ENCODE data around the gene CDC25C. TPM values are rescaled to one million over a fixed set of nuclear protein-coding genes. Genes with fewer than 3 reads are reported as not detected.

The CDC25C gene
- polyA plus RNA-seq, 2 of the 4 experiments (the other 2 are of a cell fraction): 12.6 to 19.3 TPM

DNA sequence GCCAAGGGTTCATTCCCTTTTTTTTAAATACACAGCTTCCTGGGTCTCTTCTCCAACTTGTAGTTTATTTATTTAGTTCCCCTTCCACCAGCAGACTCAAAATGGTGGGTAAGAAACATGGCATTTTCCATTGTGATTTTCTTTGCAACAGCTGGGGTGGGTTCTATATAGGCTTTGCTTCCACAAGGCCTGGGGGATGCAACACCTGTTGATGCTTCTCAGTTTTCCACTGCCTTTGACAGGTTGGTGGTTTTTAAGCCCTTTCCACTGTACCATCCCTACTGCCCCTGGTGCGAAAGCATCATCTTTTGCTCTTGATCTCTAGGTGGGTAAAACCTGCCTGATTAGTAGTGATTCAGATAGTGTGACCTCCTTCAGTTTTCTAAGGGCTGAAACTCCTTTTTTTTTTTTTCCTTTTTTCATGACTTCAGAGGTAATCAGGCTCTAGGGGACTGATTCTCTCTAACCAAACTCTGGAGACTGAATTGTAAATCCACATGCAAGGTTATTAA, 29.4 kb upstream of the CDC25C start (continued):
- TF ChIP-seq, protein P1, sequence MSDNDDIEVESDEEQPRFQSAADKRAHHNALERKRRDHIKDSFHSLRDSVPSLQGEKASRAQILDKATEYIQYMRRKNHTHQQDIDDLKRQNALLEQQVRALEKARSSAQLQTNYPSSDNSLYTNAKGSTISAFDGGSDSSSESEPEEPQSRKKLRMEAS (IDR thresholded peaks at IDR 0.05): no peak
- TF ChIP-seq CBX8 (IDR thresholded peaks at IDR 0.05) (no peak), HOXA7 (CRISPR knock-in tag; IDR thresholded peaks at IDR 0.05) (no peak), MYC (IDR thresholded peaks at IDR 0.05; ENCODE audit: borderline replicate concordance, low read length) (no peak), CBX2 (IDR thresholded peaks at IDR 0.05; ENCODE audit: borderline replicate concordance, low read depth) (no peak)

DNA sequence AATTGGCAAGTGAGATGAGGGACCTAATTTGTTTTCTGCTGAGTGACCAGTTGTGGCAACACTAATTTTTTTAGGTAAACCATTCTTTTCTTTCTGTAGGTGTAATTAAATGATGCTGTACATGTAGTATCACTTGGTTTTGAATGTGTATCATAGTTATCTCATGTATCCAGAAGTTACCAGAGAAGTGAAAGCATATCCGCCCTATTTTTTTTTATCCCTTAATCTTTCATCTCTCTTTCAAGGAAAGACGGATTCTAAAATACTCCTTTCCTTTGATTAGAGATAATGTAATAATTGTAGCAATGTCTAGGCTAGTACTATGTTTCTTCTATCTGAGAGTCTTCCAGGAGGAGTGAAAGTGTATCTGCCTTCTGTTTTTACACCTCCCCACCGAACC, 28.0 kb upstream of the CDC25C start:
- CTCF ChIA-PET: no interaction called here
- 83% methylated on average over 3 of the region's 3 CpGs for WGBS (ENCODE audit: missing lambda C conversion rate)
- no peak for ATAC-seq

DNA sequence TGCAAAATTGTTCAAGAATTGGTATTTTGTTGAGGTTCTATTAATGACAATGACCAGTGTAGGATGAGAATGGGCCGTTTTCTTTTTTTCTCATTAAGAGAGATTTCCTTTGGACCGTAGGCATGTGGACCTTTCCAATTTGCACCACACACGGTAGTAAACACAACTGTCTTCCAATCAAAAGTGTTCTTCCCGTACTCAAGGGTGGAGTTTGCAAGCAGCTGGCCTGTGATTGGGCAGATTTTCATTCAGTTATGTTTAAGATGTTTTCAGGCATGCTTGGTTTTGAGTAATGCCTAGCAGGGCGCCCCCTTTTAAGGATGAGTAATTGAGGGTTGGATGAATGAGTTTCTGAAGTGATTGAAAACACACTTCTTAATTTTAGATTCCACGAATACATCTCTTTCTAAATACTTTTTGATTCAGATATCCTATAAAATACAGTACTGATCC, 23.3 kb upstream of the CDC25C start:
- Histone ChIP-seq H3K4me3 (peak overlapping the region; percentile 99; the same call in 2 of the 3 replicates), H3K4me1 (peaks cover 19% of the 10 kb centered on the region), H3K27ac (no peak overlapping the region), H3K4me2 (peak overlapping the region; percentile 96), H3K9me3 (peaks cover 9% of the 10 kb centered on the region; the same call in 2 of the 3 replicates)
- ATAC-seq: peak in 1 of 2 experiments; percentile 72; a peak in 3 of 6 replicates
- DNase-seq (ENCODE audit: low read depth in 1 of 2, low spot score in 1 of 2): peak; percentile 76 to 86
- FAIRE-seq: peak; percentile 88
- CTCF ChIA-PET: interaction anchor here (0.6 to 6.2 kb wide), 7 partner anchors 12 to 538 kb away, joined by 3 to 197 read pairs (median 5); partner anchors contain the start of genes CDC25C and FAM53C
- 14% methylated on average over 6 of the region's 6 CpGs for whole genome bisulfite sequencing (ENCODE audit: missing lambda C conversion rate)
- TF ChIP-seq, protein P2, sequence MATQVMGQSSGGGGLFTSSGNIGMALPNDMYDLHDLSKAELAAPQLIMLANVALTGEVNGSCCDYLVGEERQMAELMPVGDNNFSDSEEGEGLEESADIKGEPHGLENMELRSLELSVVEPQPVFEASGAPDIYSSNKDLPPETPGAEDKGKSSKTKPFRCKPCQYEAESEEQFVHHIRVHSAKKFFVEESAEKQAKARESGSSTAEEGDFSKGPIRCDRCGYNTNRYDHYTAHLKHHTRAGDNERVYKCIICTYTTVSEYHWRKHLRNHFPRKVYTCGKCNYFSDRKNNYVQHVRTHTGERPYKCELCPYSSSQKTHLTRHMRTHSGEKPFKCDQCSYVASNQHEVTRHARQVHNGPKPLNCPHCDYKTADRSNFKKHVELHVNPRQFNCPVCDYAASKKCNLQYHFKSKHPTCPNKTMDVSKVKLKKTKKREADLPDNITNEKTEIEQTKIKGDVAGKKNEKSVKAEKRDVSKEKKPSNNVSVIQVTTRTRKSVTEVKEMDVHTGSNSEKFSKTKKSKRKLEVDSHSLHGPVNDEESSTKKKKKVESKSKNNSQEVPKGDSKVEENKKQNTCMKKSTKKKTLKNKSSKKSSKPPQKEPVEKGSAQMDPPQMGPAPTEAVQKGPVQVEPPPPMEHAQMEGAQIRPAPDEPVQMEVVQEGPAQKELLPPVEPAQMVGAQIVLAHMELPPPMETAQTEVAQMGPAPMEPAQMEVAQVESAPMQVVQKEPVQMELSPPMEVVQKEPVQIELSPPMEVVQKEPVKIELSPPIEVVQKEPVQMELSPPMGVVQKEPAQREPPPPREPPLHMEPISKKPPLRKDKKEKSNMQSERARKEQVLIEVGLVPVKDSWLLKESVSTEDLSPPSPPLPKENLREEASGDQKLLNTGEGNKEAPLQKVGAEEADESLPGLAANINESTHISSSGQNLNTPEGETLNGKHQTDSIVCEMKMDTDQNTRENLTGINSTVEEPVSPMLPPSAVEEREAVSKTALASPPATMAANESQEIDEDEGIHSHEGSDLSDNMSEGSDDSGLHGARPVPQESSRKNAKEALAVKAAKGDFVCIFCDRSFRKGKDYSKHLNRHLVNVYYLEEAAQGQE (IDR thresholded peaks at IDR 0.05): no peak
- TF ChIP-seq, protein P3, sequence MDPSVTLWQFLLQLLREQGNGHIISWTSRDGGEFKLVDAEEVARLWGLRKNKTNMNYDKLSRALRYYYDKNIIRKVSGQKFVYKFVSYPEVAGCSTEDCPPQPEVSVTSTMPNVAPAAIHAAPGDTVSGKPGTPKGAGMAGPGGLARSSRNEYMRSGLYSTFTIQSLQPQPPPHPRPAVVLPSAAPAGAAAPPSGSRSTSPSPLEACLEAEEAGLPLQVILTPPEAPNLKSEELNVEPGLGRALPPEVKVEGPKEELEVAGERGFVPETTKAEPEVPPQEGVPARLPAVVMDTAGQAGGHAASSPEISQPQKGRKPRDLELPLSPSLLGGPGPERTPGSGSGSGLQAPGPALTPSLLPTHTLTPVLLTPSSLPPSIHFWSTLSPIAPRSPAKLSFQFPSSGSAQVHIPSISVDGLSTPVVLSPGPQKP (IDR thresholded peaks at IDR 0.05; ENCODE audit: low read depth, low read length): no peak
- TF ChIP-seq, protein P1 (IDR thresholded peaks at IDR 0.05): peak; percentile 64; the same call in 1 of the 2 replicates
- TF ChIP-seq CEBPB (IDR thresholded peaks at IDR 0.05) (no peak), NPAS2 (CRISPR knock-in tag; IDR thresholded peaks at IDR 0.05; ENCODE audit: borderline replicate concordance) (no peak)
- POLR2A ChIA-PET: interaction anchor here (1.0 to 4.5 kb wide), 4 partner anchors 15 to 188 kb away, joined by 3 to 68 read pairs (median 6); partner anchors contain the start of genes CDC23, ETF1 and FAM53C

More for the DNA sequence above, 28.0 kb upstream of the CDC25C start:
- Histone ChIP-seq H3K4me3 (no peak overlapping the region), H3K27ac (no peak overlapping the region), H3K4me2 (no peak overlapping the region), H3K4me1 (peaks cover 14% of the 10 kb centered on the region), H3K9me3 (no peaks in the 10 kb centered on the region)
- no peak for DNase-seq (ENCODE audit: low read depth in 1 of 2, low spot score in 1 of 2)
- POLR2A ChIA-PET: no interaction called here
- no peak for TF ChIP-seq BCL3 (IDR thresholded peaks at IDR 0.05)
- TF ChIP-seq MAFK (IDR thresholded peaks at IDR 0.05; ENCODE audit: partially characterized antibody): no peak
- no peak for TF ChIP-seq HOXB13 (CRISPR knock-in tag; IDR thresholded peaks at IDR 0.05; ENCODE audit: low read depth)
- TF ChIP-seq BHLHE40 (IDR thresholded peaks at IDR 0.05; ENCODE audit: low read depth, low read length): no peak
- no peak for TF ChIP-seq HOXA7 (CRISPR knock-in tag; IDR thresholded peaks at IDR 0.05)
- no peak for TF ChIP-seq SREBF2 (IDR thresholded peaks at IDR 0.05)
- TF ChIP-seq RNF2 (IDR thresholded peaks at IDR 0.05; ENCODE audit: borderline replicate concordance, low read depth): no peak
- no peak for TF ChIP-seq GATA3 (IDR thresholded peaks at IDR 0.05; ENCODE audit: borderline replicate concordance)
- TF ChIP-seq ZFP36 (IDR thresholded peaks at IDR 0.05; ENCODE audit: borderline replicate concordance, partially characterized antibody): no peak
- FAIRE-seq: no peak

Data from A549 (cell line).